GM12892 (cell line): ENCODE results near the gene KLB.

Source experiments
- DNase-seq: peaks from one replicate; pipeline ENCODE4 v3.0.0; 2011; ENCODE audit not compliant: insufficient read length
- FAIRE-seq: peaks from 2 replicates; lab custom pipeline; 2011; peaks lifted over from hg19 to GRCh38; lab: Jason Lieb, UNC
- POLR2A ChIP-seq: IDR thresholded peaks from 2 replicates; pipeline ENCODE4 v1.6.1; 2011; ENCODE audit warnings: low read depth, low read length, control low read depth
- POLR2AphosphoS5 ChIP-seq: IDR thresholded peaks from 2 replicates; pipeline ENCODE4 v1.6.1; 2011; ENCODE audit warnings: low read depth, low read length, control low read depth
- TAF1 ChIP-seq: IDR thresholded peaks from 2 replicates; pipeline ENCODE4 v1.6.1; 2011; ENCODE audit warnings: low read depth, mild to moderate bottlenecking, control low read depth, low read length, borderline replicate concordance

The KLB gene

GRCh38 chr4:39497909-39498726, 91.4 kb downstream of the KLB start:
- DNase-seq, result no peak
- FAIRE-seq, result no peak
- TF ChIP-seq TAF1, result no peak
- no peak for TF ChIP-seq POLR2A
- no peak for TF ChIP-seq POLR2AphosphoS5

GRCh38 chr4:39498727-39499020, 91.9 kb downstream of the KLB start:
- TF ChIP-seq TAF1, result no peak
- no peak for TF ChIP-seq POLR2AphosphoS5
- TF ChIP-seq POLR2A, result no peak
- no peak for FAIRE-seq
- DNase-seq, result no peak
